ENCODE data around the gene DGKK.

The DGKK gene

GRCh38 chrX:50470103-50471031 lies at the start of gene DGKK:
Gene DGKK (minus strand): TSS chrX:50470825. CDS start chrX:50470678, 147 bp downstream.
- DNase-seq = no peak

GRCh38 chrX:50514811-50515210 lies 44.2 kb upstream of the DGKK start:
- DNase-seq = no peak

- no peak for DNase-seq
These were observed 26.5 kb upstream of the DGKK start for GRCh38 chrX:50497114-50497513.

- no peak for DNase-seq
These were observed 25.0 kb upstream of the DGKK start for GRCh38 chrX:50495616-50496015.

GRCh38 chrX:50492720-50493119 lies 22.1 kb upstream of the DGKK start:
- no peak for DNase-seq

- no peak for DNase-seq
These were observed 14.0 kb upstream of the DGKK start for GRCh38 chrX:50484662-50485061.

DNA sequence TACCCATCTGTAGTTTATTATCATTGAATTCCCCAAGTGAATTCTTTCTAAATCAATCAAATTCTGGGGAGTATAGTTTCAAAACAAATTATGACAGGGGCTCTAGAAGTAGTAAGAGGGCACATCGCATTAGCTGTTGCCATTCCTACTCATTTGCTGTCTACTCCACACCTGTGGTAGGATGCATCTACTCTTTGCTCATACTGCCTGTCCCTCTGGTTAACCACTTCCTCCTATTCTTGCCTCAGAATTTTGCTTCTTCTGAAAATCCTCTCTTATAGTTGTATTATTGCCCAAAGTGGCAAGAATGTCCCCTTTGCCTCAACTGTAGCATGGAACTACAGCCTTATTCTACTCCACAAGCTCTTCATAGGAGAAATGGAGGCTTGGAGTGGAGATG lies 12.7 kb upstream of the DGKK start:
- no peak for DNase-seq

DNA sequence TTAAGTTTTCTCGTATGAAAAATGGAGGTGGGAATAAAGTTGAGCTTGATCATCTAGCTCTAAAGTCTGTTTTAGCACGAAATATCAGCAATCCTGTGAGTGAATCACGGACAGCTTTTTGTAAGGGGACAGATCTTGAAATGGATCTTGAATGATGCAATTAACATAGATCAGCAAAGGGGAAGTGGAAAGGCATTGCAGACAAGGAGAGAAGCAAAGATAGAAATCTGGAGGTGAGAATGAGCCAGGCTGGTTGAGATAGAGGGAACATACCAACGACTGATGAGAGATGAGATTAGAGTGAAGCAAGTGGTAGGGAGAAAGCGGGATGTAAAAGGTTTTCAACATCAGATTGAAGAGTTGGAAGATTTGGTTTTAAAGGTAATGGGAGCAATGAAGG lies 4.6 kb upstream of the DGKK start:
- DNase-seq = no peak

GRCh38 chrX:50471390-50471789 lies 765 bp upstream of the DGKK start:
- no peak for DNase-seq

DNA sequence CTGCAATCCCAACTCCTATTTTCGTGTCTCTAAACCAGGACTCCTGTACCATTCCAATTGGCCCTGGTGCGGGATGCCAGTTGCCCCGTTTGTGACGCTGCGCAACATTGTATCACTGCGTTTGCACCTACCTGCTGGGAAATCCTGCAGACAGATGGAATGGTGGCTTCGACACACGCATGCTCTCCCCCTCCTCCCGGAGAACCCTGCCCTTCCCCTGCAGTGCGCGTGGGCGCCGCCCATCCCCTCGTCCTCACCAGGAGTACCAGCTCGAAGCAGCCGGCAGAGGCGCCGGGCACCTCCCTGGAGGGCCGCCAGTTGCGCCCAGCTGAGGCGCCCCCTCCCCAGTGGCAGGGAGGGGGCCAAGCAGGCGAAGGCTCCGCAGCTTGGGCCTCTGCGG lies 1.4 kb downstream of the DGKK start:
- no peak for DNase-seq

DNA sequence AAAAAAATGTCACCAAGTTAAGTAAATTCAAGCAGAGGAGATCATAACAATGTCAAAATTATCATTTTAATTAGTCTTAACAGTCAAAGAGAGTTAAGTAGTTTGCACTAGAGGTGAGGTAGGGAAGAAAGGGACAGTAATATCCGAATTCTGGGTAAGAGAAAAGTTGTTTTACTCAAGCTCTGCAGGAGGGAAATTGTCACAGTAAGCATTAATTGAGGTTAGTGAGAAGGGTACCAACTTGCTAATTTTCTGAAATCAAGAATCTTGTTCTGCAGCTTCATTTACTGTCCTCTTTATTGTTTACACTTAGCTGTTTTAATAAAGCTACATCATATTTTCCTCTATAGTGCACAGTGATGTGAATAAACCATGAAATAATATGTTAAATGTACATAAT lies 11.0 kb downstream of the DGKK start:
- no peak for DNase-seq

DNA sequence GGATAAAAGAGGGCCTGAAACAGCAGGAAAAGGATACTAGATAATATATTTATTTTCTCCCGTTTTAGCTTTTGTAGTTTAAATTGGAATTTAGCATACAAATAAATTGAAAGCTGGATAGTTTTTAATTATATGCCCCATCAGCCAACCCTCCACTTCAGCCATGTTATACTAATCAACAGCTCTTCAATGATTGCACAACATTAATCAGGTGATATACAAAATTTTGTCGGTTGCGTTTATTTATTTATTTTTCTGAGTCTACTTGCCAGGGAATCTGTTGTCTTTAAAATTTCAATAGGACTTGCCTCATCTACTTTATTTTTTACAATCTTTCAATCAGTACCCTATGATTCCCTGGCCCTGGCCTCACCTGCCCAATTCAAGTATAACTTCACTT lies 12.1 kb downstream of the DGKK start:
- no peak for DNase-seq

- DNase-seq = no peak
These were observed 13.7 kb downstream of the DGKK start for GRCh38 chrX:50456712-50457484.

DNA sequence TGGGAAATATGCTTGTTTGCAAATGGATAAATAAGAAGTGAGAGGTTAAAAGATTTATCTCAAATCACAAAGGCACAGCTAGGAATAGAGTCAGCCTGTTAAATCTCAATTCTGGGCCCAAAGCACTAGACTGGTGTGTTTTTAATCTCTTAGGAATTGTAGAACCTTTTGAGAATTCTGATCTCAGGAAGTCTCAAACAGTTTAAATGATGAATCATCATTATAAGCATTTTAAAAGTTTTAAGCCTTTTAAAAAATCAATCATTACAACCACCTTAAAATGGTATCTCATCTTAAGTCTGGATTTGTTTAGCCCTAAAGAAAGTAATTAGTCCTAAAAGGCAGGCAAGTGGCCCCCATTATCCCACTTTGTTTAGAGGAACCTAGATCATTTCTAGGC lies 17.8 kb downstream of the DGKK start:
- no peak for DNase-seq

DNA sequence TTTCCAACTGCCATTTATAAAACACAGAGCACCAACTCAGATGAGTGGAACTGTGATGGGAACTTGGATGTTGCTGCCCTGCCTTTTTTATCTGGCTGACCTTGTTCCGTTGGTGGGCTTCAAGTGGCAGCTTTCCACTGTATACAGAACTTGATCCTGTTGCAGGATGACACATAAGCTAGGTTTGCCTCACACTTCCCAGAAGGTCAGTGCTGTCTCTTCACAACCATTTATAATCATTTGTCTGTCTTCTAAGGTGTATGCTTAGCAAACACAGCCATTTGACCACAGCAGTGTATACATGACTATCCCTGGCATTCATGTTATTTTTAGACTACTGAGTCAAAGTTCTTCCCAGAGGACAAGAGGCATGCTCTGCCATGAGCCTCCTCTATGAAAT lies 20.3 kb downstream of the DGKK start:
- no peak for DNase-seq

GRCh38 chrX:50448565-50448964 lies 22.1 kb downstream of the DGKK start:
- no peak for DNase-seq

DNA sequence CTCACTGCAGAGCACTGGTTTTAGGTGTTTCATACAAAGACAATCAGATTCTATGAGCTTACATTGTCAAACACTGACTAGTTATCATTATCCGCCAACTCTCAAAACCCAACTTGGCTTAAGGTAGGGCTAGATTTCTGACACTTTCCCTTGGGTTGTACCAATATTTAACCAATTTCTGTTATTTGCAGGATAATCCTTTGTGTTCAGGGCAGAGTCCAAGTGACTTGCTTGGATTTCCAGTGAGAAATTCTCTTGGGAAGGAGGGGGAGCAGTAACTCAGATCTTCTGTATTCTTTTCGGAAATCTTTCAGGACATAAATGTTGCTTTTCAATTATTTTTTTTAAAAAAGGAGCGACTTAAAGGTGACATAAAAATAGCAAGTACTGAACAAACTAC lies 23.1 kb downstream of the DGKK start:
- DNase-seq = no peak

DNA sequence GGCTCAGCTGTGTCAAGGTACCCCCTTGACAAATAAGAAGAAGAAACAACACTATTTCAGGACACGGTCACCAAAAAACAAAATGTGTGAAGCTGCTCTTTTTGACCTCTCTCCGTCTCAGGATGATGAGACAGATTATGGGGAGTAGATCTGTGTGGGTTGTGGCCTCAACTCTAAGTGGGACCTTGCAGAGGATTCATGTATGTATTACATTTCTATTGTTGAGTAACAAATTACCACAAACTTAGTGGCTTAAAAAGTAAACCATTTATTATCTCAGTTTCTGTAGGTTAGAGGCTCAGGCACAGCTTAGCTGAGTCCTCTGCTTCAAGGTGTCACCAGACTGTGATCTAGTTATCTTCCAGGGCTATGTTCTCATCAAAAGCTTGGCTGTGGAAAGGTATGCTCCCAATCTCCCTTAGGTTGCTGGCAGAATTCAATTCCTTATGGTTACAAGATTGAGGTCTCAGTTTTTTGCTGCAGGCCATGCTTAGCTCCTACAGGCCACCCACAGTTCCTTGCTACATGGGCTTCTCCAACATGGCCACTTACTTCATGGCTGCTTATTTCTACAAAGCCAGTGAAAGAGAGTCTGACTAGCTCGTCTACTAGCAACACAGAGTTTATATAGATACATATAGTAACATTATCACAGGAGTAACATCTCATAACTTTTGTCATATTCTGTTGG lies 28.1 kb downstream of the DGKK start:
- no peak for DNase-seq

DNA sequence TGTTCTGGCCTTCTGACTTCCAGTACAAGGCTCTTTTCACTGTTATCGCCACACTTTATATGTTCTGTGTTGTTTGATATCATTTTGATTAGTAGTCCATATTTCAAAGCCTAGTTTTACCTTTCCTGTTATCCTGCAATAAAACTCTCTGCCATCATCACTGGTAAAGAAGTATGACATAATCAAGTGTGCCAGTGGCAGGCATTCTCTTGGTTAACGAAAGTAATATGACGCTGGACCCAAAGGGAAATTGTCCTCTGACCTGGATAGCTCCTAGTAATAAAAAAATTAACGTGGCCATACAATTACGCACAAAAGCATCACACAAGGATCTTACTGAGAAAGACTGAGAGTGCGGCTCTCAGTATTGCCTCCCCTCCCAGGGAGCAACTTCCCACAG lies 33.8 kb downstream of the DGKK start:
- DNase-seq = no peak

DNA sequence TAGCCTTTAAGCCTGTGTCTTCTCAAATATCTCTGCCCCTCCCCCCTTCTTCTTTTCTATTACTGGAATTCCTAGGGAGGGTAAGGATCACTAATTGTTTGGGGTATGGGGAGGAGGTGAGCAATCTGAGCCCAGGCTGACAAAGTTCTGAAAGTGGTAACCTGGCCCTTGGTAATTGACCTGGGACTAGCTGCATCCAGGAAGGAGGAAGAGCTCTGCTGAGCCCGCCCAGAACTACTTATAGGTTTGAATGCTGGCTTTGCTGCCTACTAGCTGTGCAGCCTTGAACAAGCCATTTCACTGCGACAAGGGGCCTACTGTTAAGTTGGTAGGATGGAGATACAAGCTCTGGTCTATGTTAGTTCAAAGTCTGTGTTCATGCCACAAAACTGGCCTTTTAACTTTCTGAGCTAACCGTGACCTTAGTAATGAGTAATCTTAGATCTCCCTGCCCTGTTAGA lies 37.8 kb downstream of the DGKK start:
- DNase-seq = no peak

- DNase-seq = no peak
These were observed 39.0 kb downstream of the DGKK start for GRCh38 chrX:50431623-50432022.

DNA sequence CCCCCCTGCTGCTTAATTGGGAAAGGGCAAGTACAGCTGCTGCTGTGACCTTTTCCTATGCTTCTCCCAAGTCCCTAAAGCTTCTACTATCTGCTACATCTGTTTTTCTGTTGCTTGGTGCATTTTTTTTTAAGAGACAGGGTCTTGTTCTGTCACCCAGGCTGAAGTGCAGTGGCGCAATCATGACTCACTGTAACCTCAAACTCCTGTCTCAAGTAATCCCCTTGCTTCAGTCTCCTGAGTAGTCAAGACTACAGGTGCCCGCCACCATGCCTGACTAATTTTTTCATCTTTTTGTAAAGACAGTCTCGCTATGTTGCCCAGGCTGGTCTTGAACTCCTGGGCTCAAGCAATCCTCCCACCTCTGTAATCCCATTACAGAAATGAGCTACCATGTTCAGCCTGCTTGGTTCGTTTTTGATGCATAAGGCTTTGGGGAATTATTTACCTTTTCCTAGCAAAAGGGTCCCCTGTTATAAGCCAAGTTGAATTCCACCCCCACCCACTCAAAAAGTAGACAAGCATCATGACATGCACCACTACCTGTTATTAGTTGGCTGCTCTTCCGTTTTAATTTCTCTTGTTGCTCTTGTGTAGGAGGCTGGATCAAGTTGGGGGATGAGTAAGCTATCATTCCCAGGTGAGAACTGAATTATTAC lies 39.6 kb downstream of the DGKK start:
- DNase-seq = no peak

DNA sequence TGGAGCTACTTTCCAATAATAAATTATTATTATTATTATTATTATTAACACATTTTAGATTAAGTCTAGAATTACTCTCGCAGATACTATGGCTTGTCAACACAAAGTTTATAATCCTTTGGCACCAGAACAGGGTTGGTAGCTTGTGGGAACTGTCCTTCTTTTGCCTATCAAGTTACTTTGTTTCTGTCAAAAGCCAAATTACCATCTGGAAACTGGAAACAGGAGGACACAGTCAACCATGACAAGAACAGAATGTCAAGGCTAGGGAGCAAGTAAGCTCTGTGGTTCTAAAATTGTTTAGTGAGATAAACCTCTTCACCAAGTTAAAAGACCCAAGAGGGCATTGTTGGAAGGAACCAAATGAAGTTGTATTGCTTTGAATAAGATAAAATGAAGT lies 42.5 kb downstream of the DGKK start:
- no peak for DNase-seq
